ENCODE results near the gene SLC48A1.
A peak's percentile ranks its signal among the peaks of the same experiment; 100 is the strongest.
"Not testable (repeated sequence)": the region's sequence is repeated elsewhere in the genome, so short reads cannot be mapped to it uniquely, and the experiment has no call there.

The SLC48A1 gene

GRCh38 chr12:47808574-47809365, 35.7 kb downstream of the SLC48A1 start:
- CTCF ChIA-PET = interaction anchor here (1.2 to 1.6 kb wide), 4 partner anchors 9 to 102 kb away, joined by 4 to 8 read pairs (median 6); no protein-coding TSS in a partner anchor
- POLR2A ChIA-PET = interaction anchor here (1.6 kb wide), 1 partner anchor 10 kb away, joined by 5 read pairs; no protein-coding TSS in a partner anchor
- TF ChIP-seq CTBP1 (IDR thresholded peaks at IDR 0.05; ENCODE audit: borderline replicate concordance) (no peak), ARNT (IDR thresholded peaks at IDR 0.05) (no peak), NFRKB (IDR thresholded peaks at IDR 0.05) (no peak)
- no peak for DNase-seq (ENCODE audit: extremely low spot score)

GRCh38 chr12:47809518-47809917, 36.5 kb downstream of the SLC48A1 start:
- CTCF ChIA-PET = interaction anchor here (1.3 kb wide), 1 partner anchor 13 kb away, joined by 3 read pairs; no protein-coding TSS in a partner anchor
- DNase-seq (ENCODE audit: extremely low spot score); POLR2A ChIA-PET: not testable (repeated sequence)

GRCh38 chr12:47811072-47811396, 38.0 kb downstream of the SLC48A1 start:
- DNase-seq (ENCODE audit: extremely low spot score) = no peak
- ChIA-PET CTCF (no interaction called here), POLR2A (interaction anchor here (3.9 kb wide), 1 partner anchor 18 kb away, joined by 32 read pairs; no protein-coding TSS in a partner anchor)
- TF ChIP-seq FOXK2 (IDR thresholded peaks at IDR 0.05) = no peak
- TF ChIP-seq TARDBP (IDR thresholded peaks at IDR 0.05) = no peak
- no peak for TF ChIP-seq L3MBTL2 (conservative IDR thresholded peaks at IDR 0.05)
- TF ChIP-seq SP1 (IDR thresholded peaks at IDR 0.05) = no peak
- no peak for TF ChIP-seq NFRKB (IDR thresholded peaks at IDR 0.05)
- TF ChIP-seq ZNF384 (IDR thresholded peaks at IDR 0.05) = no peak
- no peak for TF ChIP-seq HDGF (IDR thresholded peaks at IDR 0.05; ENCODE audit: borderline replicate concordance)
- TF ChIP-seq PKNOX1 (IDR thresholded peaks at IDR 0.05) = no peak
- no peak for TF ChIP-seq CTBP1 (IDR thresholded peaks at IDR 0.05; ENCODE audit: borderline replicate concordance)
- no peak for TF ChIP-seq ARNT (IDR thresholded peaks at IDR 0.05)
- TF ChIP-seq LEF1 (IDR thresholded peaks at IDR 0.05; ENCODE audit: borderline replicate concordance) = no peak
- TF ChIP-seq FOXM1 (IDR thresholded peaks at IDR 0.05; ENCODE audit: borderline replicate concordance) = no peak
- no peak for TF ChIP-seq SUZ12 (IDR thresholded peaks at IDR 0.05)
- TF ChIP-seq BHLHE40 (IDR thresholded peaks at IDR 0.05; ENCODE audit: borderline replicate concordance) = no peak
- no peak for TF ChIP-seq FOXA1 (IDR thresholded peaks at IDR 0.05)
- TF ChIP-seq ELF4 (IDR thresholded peaks at IDR 0.05) = no peak

GRCh38 chr12:47811581-47812484, 38.8 kb downstream of the SLC48A1 start:
- TF ChIP-seq L3MBTL2 (conservative IDR thresholded peaks at IDR 0.05) = no peak
- no peak for TF ChIP-seq FOXK2 (IDR thresholded peaks at IDR 0.05)
- TF ChIP-seq CTBP1 (IDR thresholded peaks at IDR 0.05; ENCODE audit: borderline replicate concordance) = no peak
- no peak for TF ChIP-seq ZNF384 (IDR thresholded peaks at IDR 0.05)
- no peak for DNase-seq (ENCODE audit: extremely low spot score)
- POLR2A ChIA-PET = interaction anchor here (1.0 to 3.9 kb wide), 5 partner anchors 10 to 105 kb away, joined by 3 to 32 read pairs (median 6); no protein-coding TSS in a partner anchor
- CTCF ChIA-PET = interaction anchor here (0.7 to 2.4 kb wide), 4 partner anchors 10 to 58 kb away, joined by 3 to 18 read pairs (median 4); no protein-coding TSS in a partner anchor

- TF ChIP-seq ELF4 (IDR thresholded peaks at IDR 0.05) (no peak), TARDBP (IDR thresholded peaks at IDR 0.05) (no peak), LEF1 (IDR thresholded peaks at IDR 0.05; ENCODE audit: borderline replicate concordance) (no peak), PKNOX1 (IDR thresholded peaks at IDR 0.05) (no peak), ZNF384 (IDR thresholded peaks at IDR 0.05) (no peak), CTBP1 (IDR thresholded peaks at IDR 0.05; ENCODE audit: borderline replicate concordance) (no peak), L3MBTL2 (conservative IDR thresholded peaks at IDR 0.05) (no peak), HDGF (IDR thresholded peaks at IDR 0.05; ENCODE audit: borderline replicate concordance) (no peak)
- DNase-seq (ENCODE audit: extremely low spot score) = peak; percentile 58
- ChIA-PET POLR2A (interaction anchor here (1.0 to 3.9 kb wide), 7 partner anchors 9 to 106 kb away, joined by 3 to 32 read pairs (median 5); no protein-coding TSS in a partner anchor), CTCF (interaction anchor here (0.7 to 2.4 kb wide), 6 partner anchors 12 to 95 kb away, joined by 3 to 18 read pairs (median 4); no protein-coding TSS in a partner anchor)
These were observed 39.9 kb downstream of the SLC48A1 start for GRCh38 chr12:47812797-47813510.

- no peak for DNase-seq (ENCODE audit: extremely low spot score)
- no peak for TF ChIP-seq PKNOX1 (IDR thresholded peaks at IDR 0.05)
- TF ChIP-seq HDGF (IDR thresholded peaks at IDR 0.05; ENCODE audit: borderline replicate concordance) = no peak
- no peak for TF ChIP-seq ELF4 (IDR thresholded peaks at IDR 0.05)
- TF ChIP-seq FOXK2 (IDR thresholded peaks at IDR 0.05) = no peak
- no peak for TF ChIP-seq FOXA1 (IDR thresholded peaks at IDR 0.05)
- no peak for TF ChIP-seq NFRKB (IDR thresholded peaks at IDR 0.05)
- TF ChIP-seq CTBP1 (IDR thresholded peaks at IDR 0.05; ENCODE audit: borderline replicate concordance) = no peak
- no peak for TF ChIP-seq BHLHE40 (IDR thresholded peaks at IDR 0.05; ENCODE audit: borderline replicate concordance)
- no peak for TF ChIP-seq SP1 (IDR thresholded peaks at IDR 0.05)
- no peak for TF ChIP-seq FOXM1 (IDR thresholded peaks at IDR 0.05; ENCODE audit: borderline replicate concordance)
- no peak for TF ChIP-seq LEF1 (IDR thresholded peaks at IDR 0.05; ENCODE audit: borderline replicate concordance)
- no peak for TF ChIP-seq SUZ12 (IDR thresholded peaks at IDR 0.05)
- no peak for TF ChIP-seq L3MBTL2 (conservative IDR thresholded peaks at IDR 0.05)
- no peak for TF ChIP-seq ZNF384 (IDR thresholded peaks at IDR 0.05)
- TF ChIP-seq TARDBP (IDR thresholded peaks at IDR 0.05) = no peak
- no peak for TF ChIP-seq ARNT (IDR thresholded peaks at IDR 0.05)
These were observed 40.6 kb downstream of the SLC48A1 start for GRCh38 chr12:47813511-47814196.

More at GRCh38 chr12:47813511-47814196, 40.6 kb downstream of the SLC48A1 start:
- ChIA-PET POLR2A (interaction anchor here (1.5 to 3.9 kb wide), 6 partner anchors 8 to 107 kb away, joined by 4 to 32 read pairs (median 6); no protein-coding TSS in a partner anchor), CTCF (interaction anchor here (0.7 to 2.4 kb wide), 5 partner anchors 12 to 96 kb away, joined by 3 to 18 read pairs (median 4); no protein-coding TSS in a partner anchor)

Measured in HEK293T (cell line).